Bronchial epithelial cell (primary cell): Measurements from ENCODE around the gene PTPN14. TPM values are rescaled to one million over a fixed set of nuclear protein-coding genes. Genes with fewer than 3 reads are reported as not detected.

Experiments used
- DNase-seq: peaks from one replicate; pipeline ENCODE4 v3.0.0-alpha.2; 2010; ENCODE audit warnings: low read depth
- FAIRE-seq: peaks from 2 replicates; lab custom pipeline; 2011; peaks lifted over from hg19 to GRCh38; lab: Jason Lieb, UNC
- H3K27me3 ChIP-seq: 2 replicates; pipeline ENCODE4 v1.5.1; 2011; ENCODE audit warnings: low read length; ENCODE audit not compliant: control insufficient read depth, insufficient read depth
- H3K36me3 ChIP-seq: 2 replicates; pipeline ENCODE4 v1.5.1; 2011; ENCODE audit warnings: low read length; ENCODE audit not compliant: control insufficient read depth, insufficient read depth
- H3K4me3 ChIP-seq: 2 replicates; pipeline ENCODE4 v1.5.1; 2011; ENCODE audit warnings: mild to moderate bottlenecking, low read depth, low read length, control low read depth
- total RNA-seq: library from RNA; depleted of rRNA; stranded (reverse); fragments of >200 nt; gene quantifications from 2 replicates; pipeline ENCODE4 v1.2.1, GENCODE V29; 2014
- TF ChIP-seq, protein P1 (sequence below): IDR thresholded peaks from 2 replicates; pipeline ENCODE4 v1.5.1; 2011; ENCODE audit warnings: mild to moderate bottlenecking, moderate library complexity, low read length, control low read depth, inconsistent platforms; ENCODE audit not compliant: insufficient read depth, severe bottlenecking

PTPN14 gene
- total RNA-seq, 1 donor from 2014 or later: 28.4 TPM

- no peak for FAIRE-seq
- TF ChIP-seq, protein P1, sequence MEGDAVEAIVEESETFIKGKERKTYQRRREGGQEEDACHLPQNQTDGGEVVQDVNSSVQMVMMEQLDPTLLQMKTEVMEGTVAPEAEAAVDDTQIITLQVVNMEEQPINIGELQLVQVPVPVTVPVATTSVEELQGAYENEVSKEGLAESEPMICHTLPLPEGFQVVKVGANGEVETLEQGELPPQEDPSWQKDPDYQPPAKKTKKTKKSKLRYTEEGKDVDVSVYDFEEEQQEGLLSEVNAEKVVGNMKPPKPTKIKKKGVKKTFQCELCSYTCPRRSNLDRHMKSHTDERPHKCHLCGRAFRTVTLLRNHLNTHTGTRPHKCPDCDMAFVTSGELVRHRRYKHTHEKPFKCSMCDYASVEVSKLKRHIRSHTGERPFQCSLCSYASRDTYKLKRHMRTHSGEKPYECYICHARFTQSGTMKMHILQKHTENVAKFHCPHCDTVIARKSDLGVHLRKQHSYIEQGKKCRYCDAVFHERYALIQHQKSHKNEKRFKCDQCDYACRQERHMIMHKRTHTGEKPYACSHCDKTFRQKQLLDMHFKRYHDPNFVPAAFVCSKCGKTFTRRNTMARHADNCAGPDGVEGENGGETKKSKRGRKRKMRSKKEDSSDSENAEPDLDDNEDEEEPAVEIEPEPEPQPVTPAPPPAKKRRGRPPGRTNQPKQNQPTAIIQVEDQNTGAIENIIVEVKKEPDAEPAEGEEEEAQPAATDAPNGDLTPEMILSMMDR: no peak
- H3K4me3 ChIP-seq: no peak overlapping the region
- peaks cover 7% of the 10 kb centered on the region for H3K36me3 ChIP-seq
- no peaks in the 10 kb centered on the region for H3K27me3 ChIP-seq
- no peak for DNase-seq
Observed at GRCh38 chr1:214542275-214543199, 8.9 kb downstream of the PTPN14 start.

DNA sequence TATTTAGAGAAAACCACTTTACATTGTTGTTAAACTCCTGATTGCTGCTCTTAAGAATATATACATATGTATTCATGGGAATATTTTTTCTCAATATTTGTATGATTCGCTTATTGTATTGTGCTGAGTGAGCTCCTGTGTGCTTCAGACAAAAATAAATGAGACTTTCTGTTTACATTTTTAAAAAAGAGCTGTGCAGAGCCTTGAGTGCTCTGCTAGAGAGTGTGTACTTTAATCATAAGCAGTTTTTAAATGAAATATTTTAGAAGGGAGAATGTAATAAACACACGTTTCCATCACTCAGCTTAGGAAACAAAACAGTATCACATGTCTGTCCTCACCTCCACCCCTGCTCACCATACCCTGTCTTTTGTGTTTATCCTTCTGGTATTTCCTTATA is 9.7 kb downstream of the PTPN14 start:
- no peaks in the 10 kb centered on the region for H3K27me3 ChIP-seq
- FAIRE-seq (no peak), DNase-seq (no peak)
- TF ChIP-seq, protein P1: no peak
- no peak overlapping the region for H3K4me3 ChIP-seq
- peaks cover 5% of the 10 kb centered on the region for H3K36me3 ChIP-seq

GRCh38 chr1:214541206-214541605 is 10.2 kb downstream of the PTPN14 start:
- FAIRE-seq: no peak
- peaks cover 5% of the 10 kb centered on the region for H3K36me3 ChIP-seq
- TF ChIP-seq, protein P1: no peak
- no peak overlapping the region for H3K4me3 ChIP-seq
- no peak for DNase-seq
- H3K27me3 ChIP-seq: no peaks in the 10 kb centered on the region

GRCh38 chr1:214540324-214540723 is 11.1 kb downstream of the PTPN14 start:
- TF ChIP-seq, protein P1: no peak

DNA sequence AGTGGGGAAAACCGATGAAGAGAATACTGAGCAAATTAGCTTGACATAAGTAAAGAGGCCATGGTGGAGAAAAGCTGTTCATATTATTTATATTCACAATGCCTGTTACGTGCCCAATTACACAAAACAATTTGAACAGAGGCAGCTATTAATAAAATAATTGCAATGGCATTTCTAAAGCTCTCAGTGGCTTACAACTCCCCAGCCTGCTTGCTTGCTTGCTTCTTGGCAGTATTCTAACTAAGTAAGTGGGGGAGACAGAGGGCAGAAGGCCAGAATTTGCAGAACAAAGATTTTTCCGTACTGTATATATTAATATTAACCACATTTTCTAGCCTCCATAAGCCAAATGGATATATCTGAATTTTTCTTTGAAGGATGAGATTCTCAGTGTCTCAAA is 12.9 kb downstream of the PTPN14 start:
- DNase-seq (no peak), FAIRE-seq (no peak)
- Histone ChIP-seq H3K36me3 (peaks cover 3% of the 10 kb centered on the region), H3K27me3 (no peaks in the 10 kb centered on the region), H3K4me3 (no peak overlapping the region)
- TF ChIP-seq, protein P1: no peak

More at GRCh38 chr1:214540324-214540723, 11.1 kb downstream of the PTPN14 start:
- no peaks in the 10 kb centered on the region for H3K27me3 ChIP-seq
- FAIRE-seq (no peak), DNase-seq (no peak)
- peaks cover 3% of the 10 kb centered on the region for H3K36me3 ChIP-seq
- H3K4me3 ChIP-seq: no peak overlapping the region
